Measurements from ENCODE around the gene RNF141.
A peak's percentile ranks its signal among the peaks of the same experiment; 100 is the strongest.

Gene RNF141

DNA sequence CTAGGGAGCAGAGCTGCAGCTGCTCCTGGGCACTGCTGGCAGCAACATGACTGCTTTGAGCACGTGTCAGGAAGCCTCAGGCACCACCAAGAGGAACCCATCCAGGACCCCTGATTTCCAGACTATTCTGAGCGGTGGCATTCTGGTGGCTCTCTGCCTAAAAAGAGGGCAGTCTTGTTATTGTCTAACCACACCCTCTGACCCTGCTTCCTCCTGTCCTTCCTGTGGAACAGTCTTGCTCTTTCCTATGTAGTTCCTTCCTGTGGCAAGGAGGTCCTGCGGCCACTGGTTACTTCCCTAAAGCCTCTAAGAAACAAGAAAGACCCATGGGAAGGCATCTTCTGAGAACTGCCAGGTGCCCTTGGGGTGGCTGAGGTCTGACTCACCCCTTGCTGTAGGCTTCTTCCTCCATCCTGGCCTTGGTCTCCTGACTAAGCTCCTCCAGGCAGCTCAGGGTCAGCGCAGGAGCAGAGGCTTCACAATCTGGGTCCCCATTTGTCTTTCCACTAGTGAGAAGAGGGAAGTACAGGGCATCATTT is 40.6 kb upstream of the RNF141 start:
- TF ChIP-seq, protein P1, sequence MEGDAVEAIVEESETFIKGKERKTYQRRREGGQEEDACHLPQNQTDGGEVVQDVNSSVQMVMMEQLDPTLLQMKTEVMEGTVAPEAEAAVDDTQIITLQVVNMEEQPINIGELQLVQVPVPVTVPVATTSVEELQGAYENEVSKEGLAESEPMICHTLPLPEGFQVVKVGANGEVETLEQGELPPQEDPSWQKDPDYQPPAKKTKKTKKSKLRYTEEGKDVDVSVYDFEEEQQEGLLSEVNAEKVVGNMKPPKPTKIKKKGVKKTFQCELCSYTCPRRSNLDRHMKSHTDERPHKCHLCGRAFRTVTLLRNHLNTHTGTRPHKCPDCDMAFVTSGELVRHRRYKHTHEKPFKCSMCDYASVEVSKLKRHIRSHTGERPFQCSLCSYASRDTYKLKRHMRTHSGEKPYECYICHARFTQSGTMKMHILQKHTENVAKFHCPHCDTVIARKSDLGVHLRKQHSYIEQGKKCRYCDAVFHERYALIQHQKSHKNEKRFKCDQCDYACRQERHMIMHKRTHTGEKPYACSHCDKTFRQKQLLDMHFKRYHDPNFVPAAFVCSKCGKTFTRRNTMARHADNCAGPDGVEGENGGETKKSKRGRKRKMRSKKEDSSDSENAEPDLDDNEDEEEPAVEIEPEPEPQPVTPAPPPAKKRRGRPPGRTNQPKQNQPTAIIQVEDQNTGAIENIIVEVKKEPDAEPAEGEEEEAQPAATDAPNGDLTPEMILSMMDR (conservative IDR thresholded peaks at IDR 0.05; ENCODE audit: low read depth, low read length) = no peak
- no peak overlapping the region for H3K4me3 ChIP-seq (ENCODE audit: low read depth, low read length)
- peak; percentile 47 for DNase-seq (ENCODE audit: low read depth)

- H3K4me3 ChIP-seq (ENCODE audit: low read depth, low read length) = no peak overlapping the region
- DNase-seq (ENCODE audit: low read depth) = no peak
- TF ChIP-seq, protein P1 (conservative IDR thresholded peaks at IDR 0.05; ENCODE audit: low read depth, low read length) = no peak
Observed at GRCh38 chr11:10580623-10581022, 39.6 kb upstream of the RNF141 start.

DNA sequence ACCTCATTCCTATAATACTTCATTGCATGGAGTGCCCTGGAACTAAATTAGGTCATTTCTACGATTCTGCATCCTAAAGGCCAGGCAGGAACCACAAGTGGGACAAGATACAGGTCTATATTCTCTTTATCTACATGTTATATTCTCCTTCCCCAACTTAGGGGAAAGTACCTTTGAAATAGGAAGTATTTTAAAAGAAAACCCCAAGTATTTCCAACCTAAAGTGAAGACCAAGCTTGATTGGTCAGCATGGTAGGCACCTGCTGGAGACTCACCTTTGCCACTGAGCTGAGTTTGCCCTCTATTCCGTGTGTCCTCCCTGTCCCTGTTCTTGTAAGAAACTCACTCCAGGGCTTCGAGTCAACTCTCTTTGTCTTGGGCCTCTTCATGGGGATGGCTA is 38.7 kb upstream of the RNF141 start:
- no peak overlapping the region for H3K4me3 ChIP-seq (ENCODE audit: low read depth, low read length)
- TF ChIP-seq, protein P1 (conservative IDR thresholded peaks at IDR 0.05; ENCODE audit: low read depth, low read length) = no peak
- no peak for DNase-seq (ENCODE audit: low read depth)

- TF ChIP-seq, protein P1 (conservative IDR thresholded peaks at IDR 0.05; ENCODE audit: low read depth, low read length) = no peak
- DNase-seq (ENCODE audit: low read depth) = no peak
- no peak overlapping the region for H3K4me3 ChIP-seq (ENCODE audit: low read depth, low read length)
Observed at GRCh38 chr11:10576035-10576398, 35.0 kb upstream of the RNF141 start.

GRCh38 chr11:10575346-10576034 is 34.5 kb upstream of the RNF141 start:
- TF ChIP-seq, protein P1 (conservative IDR thresholded peaks at IDR 0.05; ENCODE audit: low read depth, low read length) = no peak
- H3K4me3 ChIP-seq (ENCODE audit: low read depth, low read length) = no peak overlapping the region
- DNase-seq (ENCODE audit: low read depth) = no peak

DNA sequence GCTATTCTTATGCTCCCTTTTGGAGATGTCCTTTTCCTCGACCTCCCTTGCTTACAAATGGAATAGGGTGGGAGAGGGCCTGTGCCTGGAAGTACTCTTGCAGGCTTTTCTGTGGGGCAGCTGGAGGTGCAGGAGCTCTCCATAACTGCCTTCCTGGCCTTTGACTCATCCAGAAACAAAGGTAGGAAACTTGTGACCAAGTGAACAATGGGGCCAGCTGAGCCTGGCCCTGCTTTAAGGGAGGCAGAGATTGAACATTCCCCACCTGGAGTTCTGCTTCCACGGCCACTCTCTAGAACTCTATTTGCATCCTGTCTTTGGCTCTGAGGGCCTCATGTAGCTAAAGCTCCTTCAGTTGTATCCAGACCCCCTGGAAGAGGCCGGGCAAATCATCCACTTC is 32.6 kb upstream of the RNF141 start:
- no peak for DNase-seq (ENCODE audit: low read depth)
- no peak overlapping the region for H3K4me3 ChIP-seq (ENCODE audit: low read depth, low read length)
- TF ChIP-seq, protein P1 (conservative IDR thresholded peaks at IDR 0.05; ENCODE audit: low read depth, low read length) = no peak

- TF ChIP-seq, protein P1 (conservative IDR thresholded peaks at IDR 0.05; ENCODE audit: low read depth, low read length) = no peak
- no peak overlapping the region for H3K4me3 ChIP-seq (ENCODE audit: low read depth, low read length)
- no peak for DNase-seq (ENCODE audit: low read depth)
Observed at GRCh38 chr11:10573028-10573427, 32.0 kb upstream of the RNF141 start.

Measured in choroid plexus epithelial cell (primary cell).